Caki2 (cell line): Measurements from ENCODE around the gene ERCC1. TPM values are rescaled to one million over a fixed set of nuclear protein-coding genes. Genes with fewer than 3 reads are reported as not detected.
A peak's percentile ranks its signal among the peaks of the same experiment; 100 is the strongest.

ENCODE experiments used
- DNase-seq: peaks from one replicate; pipeline ENCODE4 v3.0.0-alpha.2; 2015; ENCODE audit warnings: low read depth
- in situ Hi-C: cut with HindIII; loops from 2 replicates; pipeline ENCODE4 v1.10.0; 2016; ENCODE audit warnings: low sequenced_read_pairs, low pct_unique_long_range_greater_than_20kb, mixed read lengths
- total RNA-seq: library from RNA; depleted of rRNA; stranded (reverse); fragments of >200 nt; shearing (Covaris generic); gene quantifications from 2 replicates; pipeline ENCODE4 v1.2.3, GENCODE V29; 2014; ENCODE audit warnings: low replicate concordance

ERCC1 gene
- total RNA-seq, 1 experiment from 2014 or later: 120 TPM

DNA sequence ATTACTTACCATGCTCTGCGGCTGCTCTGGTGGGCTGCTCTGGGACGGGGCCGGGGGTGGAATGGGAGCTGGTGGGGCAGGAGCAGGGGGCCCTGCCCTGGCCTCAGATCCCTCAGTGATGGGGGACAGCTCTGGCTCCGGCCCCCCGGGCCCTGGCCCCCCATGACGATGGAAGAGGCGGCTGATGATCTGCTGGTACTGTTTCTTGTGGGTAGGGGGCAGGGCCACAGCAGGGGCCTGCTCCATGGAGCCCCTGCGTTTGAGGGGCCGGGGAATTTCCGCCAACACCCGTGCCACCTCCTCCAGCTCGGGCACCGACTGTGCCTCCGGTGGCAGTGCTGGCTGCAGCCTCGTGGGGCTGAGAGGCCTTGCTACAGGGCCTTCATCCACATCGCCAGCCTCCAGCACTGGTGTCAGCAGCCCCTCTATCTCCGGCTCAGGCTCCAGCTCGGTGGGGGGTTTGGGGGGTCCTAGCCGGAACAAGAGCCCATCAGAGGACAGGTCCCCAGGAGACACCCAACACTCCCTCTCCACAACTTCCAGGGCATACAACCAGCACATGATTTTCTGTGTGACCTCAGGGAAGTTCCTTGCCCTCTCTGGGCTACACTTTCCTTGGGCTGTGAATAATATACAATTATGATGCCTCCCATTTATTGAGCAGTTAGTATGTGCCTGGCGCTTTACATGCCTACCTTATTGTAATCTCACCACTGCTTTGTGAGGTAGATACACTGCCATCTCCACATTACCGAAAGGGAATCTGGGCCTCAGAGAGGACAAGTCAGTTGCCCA lies 31.6 kb downstream of the ERCC1 start:
- in situ Hi-C loops: no loop called here
- no peak for DNase-seq

- DNase-seq: peak; percentile 39
- in situ Hi-C loops: no loop called here
These were observed 32.4 kb downstream of the ERCC1 start for GRCh38 chr19:45391346-45391745.

- DNase-seq: no peak
These were observed 38.1 kb downstream of the ERCC1 start for GRCh38 chr19:45385392-45386221.

GRCh38 chr19:45382426-45382825 lies 41.3 kb downstream of the ERCC1 start:
- in situ Hi-C loops: no loop called here
- no peak for DNase-seq

More at GRCh38 chr19:45385392-45386221, 38.1 kb downstream of the ERCC1 start:
- in situ Hi-C loops: no loop called here

GRCh38 chr19:45380107-45380506 lies 43.6 kb downstream of the ERCC1 start:
- no peak for DNase-seq
- in situ Hi-C loops: no loop called here

- peak; percentile 97 for DNase-seq
- in situ Hi-C loops: no loop called here
These were observed 47.5 kb downstream of the ERCC1 start for GRCh38 chr19:45376045-45376724.

GRCh38 chr19:45370410-45371204 lies 53.1 kb downstream of the ERCC1 start, which contains the start of gene ERCC2:
ERCC2 (minus strand) TSS chr19:45370573; CDS start chr19:45370540, 33 bp downstream.
- in situ Hi-C loops: no loop called here

DNA sequence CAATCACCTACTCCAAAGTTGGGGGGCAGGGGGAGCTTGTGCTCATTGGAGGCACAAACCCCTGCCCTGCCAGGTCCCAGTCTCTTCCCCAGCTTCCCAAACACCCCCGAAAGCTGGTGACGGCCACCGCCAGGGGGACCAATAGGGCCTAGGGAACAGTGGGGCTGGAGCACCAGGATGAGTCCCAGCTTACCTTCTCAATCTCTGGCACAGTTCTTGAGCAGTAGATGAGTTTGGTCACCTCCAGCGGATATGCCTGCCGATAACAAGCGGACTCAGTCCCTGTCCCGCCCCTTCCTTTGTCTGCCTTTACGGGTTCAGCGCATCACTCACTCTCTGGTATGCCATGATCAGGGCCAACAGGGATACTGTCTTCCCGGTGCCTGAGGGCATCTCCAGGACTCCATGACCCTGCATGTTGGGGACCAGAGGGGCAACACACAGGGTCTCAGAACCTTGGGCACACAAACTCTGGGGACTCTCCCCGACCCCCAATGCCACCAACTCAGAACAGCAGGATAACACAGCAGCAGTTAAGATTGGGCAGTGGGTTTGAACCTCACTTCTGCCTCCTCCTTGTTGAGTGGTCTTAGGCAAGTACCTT lies 54.9 kb downstream of the ERCC1 start:
- in situ Hi-C loops: no loop called here
- DNase-seq: no peak

More at GRCh38 chr19:45370410-45371204, 53.1 kb downstream of the ERCC1 start, which contains the start of gene ERCC2:
- peak; percentile 98 for DNase-seq

DNA sequence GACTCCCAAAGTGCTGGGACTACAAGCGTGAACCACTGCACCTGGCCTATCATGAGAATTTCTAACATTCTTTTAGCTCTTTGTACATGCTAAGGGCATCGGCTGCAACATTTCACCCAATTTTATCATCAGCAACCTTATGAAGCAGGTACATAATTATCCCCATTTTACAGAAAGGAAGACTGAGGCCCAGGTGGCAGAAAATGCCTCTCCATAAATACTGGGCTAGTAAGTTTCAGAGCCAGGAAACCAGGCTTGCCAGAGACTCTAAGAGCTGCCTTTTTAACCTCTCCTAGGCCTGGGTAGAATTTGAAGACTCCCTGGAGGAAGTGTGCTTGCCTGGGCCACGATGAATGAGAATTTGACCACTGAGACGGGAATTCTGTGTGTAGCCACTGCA lies 55.6 kb downstream of the ERCC1 start:
- in situ Hi-C loops: no loop called here
- DNase-seq: no peak

- in situ Hi-C loops: no loop called here
- DNase-seq: no peak
These were observed 59.0 kb downstream of the ERCC1 start for GRCh38 chr19:45364696-45365095.

- no peak for DNase-seq
- in situ Hi-C loops: no loop called here
These were observed 59.8 kb downstream of the ERCC1 start for GRCh38 chr19:45363861-45364459.

- in situ Hi-C loops: no loop called here
- no peak for DNase-seq
These were observed 61.4 kb downstream of the ERCC1 start for GRCh38 chr19:45362291-45362690.

- in situ Hi-C loops: no loop called here
- DNase-seq: no peak
These were observed 62.1 kb downstream of the ERCC1 start for GRCh38 chr19:45361608-45362007.

DNA sequence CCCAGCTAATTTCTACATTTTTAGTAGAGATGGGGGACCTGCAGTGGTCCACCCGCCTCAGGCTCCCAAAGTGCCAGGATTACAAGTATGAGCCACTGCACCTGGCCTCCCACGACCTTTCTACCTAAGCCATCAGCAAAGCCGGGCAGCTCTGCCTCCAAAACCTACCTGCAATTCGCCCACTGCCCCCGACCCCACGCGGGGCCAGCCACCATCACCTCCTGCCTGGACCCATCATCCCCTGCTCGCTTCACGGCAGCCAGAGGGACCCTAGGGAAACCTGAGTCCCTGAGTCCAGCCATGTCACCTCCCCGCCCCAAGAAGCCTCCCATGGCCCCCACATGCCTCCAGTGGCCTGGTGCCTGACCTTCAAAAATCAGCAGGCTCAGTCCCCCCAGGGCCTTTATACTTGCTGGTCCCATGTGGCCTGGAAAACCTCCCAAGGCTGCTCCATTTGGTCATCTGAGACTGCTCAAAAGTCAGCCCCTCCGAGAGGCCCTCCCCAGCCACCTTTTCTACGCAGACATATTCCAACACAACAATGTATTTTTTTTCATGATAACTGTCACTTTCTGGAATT lies 65.4 kb downstream of the ERCC1 start:
- no peak for DNase-seq
- in situ Hi-C loops: no loop called here

- DNase-seq: no peak
- in situ Hi-C loops: no loop called here
These were observed 66.3 kb downstream of the ERCC1 start for GRCh38 chr19:45357445-45357783.
